LNCaP clone FGC (cell line): ENCODE measurements around the gene LHPP.
A peak's percentile ranks its signal among the peaks of the same experiment; 100 is the strongest.

ENCODE experiments used
- DNase-seq: peaks from one replicate; pipeline ENCODE4 v3.0.0-alpha.2; 2011; ENCODE audit warnings: low read depth
- H3K4me3 ChIP-seq: 2 replicates; pipeline ENCODE4 v1.5.1; 2011; ENCODE audit warnings: mild to moderate bottlenecking, low read depth, low read length, control low read depth
- CTCF ChIP-seq: IDR thresholded peaks from 2 replicates; pipeline ENCODE4 v1.5.1; 2012; ENCODE audit warnings: mild to moderate bottlenecking; ENCODE audit not compliant: control insufficient read depth, insufficient read depth; ENCODE audit errors: extremely low read depth

LHPP gene

DNA sequence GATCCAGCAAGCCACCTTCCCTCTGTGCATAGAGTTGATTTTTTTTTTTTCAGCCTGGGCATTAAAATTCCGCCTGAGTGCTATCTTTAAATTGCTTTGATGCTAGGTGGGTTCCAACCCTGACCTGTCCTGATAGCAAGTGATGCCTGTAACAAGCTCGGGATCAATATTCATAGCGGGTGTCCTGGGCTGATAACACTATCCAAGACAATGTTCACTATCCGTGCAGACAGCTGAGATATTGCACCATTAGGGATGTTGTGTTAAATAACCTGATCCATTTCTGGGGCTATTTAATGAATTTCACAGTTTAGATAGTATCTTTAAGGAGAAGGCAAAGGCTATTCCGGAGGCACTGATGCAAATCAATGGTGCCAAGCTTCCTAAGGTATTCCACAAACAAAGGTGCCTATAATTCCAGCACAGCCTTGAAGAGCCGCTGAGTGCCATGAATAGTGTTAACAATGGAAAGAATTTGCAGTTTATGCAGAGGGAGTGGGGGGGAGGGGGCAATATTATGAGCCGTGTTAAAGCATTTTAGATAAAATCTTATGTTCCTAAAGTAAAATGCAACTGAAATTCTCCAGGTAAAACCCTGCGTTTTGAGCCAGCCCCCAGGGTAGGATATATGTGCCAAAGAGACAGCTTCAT is 7.5 kb upstream of the LHPP start:
- DNase-seq: no peak
- no peak overlapping the region for H3K4me3 ChIP-seq
- TF ChIP-seq CTCF: no peak

DNA sequence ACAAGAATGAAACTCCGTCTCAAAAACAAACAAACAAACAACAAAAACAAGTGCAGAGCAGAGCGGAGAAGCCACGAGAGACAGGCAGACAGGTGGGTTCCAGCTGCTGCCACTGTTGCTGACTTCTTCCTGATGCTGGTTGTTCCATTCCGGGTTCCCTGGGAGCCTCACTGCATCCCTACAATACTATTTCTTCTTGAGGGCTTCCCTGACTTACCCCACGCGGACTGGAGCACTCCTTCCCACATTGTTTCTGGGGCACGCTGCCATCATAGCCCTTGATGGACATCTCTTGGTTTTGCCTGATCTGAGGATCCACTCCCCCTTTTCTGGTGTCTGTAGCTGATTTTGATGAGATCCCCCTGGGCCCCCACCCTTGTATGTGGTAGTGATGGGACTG is 6.2 kb upstream of the LHPP start:
- TF ChIP-seq CTCF: no peak
- DNase-seq: no peak
- H3K4me3 ChIP-seq: no peak overlapping the region

- H3K4me3 ChIP-seq: no peak overlapping the region
- DNase-seq: no peak
- no peak for TF ChIP-seq CTCF
These were observed 3.1 kb upstream of the LHPP start for GRCh38 chr10:124458473-124458872.

- DNase-seq: no peak
- TF ChIP-seq CTCF: no peak
- H3K4me3 ChIP-seq: no peak overlapping the region
These were observed 2.7 kb upstream of the LHPP start for GRCh38 chr10:124458889-124459288.

- no peak for DNase-seq
- TF ChIP-seq CTCF: no peak
- H3K4me3 ChIP-seq: no peak overlapping the region
These were observed 2.2 kb upstream of the LHPP start for GRCh38 chr10:124459395-124459794.

DNA sequence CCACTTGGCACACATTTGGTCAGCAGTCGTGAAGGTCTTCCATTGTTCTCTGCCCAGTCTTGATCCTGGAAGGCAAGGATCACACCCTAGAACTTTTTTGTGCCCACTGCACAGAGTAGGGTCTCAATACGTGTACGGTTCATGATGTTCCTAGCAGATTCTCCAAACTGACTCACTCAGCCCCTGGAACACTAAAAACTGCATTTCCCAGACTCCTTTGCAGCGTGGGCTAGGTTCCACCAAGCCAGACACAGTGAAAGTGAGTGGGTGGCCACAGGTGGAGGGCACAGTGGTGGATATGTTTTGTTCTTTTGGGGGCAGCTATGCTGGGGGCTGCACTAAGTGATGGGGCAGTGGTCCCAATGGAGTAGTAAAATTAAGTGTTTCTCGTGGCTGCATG is 1.5 kb upstream of the LHPP start:
- no peak for TF ChIP-seq CTCF
- H3K4me3 ChIP-seq: no peak overlapping the region
- DNase-seq: no peak

GRCh38 chr10:124462348-124462695 is 699 bp downstream of the LHPP start:
- DNase-seq: no peak
- H3K4me3 ChIP-seq: peak overlapping the region; percentile 51
- no peak for TF ChIP-seq CTCF
